ENCODE measurements around the gene RAC3.

DNA sequence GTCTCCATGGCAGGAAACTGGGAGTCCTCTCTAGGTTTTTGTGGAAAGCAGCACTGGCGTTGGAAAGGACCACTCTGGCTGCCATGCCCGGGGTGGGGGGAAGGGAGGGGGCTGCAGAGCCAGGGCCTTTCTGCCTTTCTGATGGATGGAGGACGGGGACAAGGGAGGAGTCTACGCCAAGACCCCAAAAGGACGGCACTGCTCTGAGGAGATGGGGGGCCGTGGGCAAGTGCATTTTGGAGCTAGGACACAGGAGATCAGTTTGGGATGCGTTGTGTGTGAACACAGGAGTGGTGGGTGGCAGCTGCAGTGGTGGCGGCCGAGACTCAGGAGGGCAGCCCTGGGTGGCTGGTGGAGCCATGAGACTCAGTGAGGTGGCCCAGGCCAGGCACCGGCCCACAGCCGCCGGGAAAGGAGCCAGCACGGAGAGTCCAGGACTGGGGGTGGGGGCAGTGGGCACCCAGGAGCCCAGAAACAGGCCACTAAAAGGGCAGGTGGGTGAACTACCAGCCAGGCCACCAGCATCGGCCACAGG lies 10.8 kb upstream of the RAC3 start:
- TF ChIP-seq EZH2phosphoT487 (IDR thresholded peaks at IDR 0.05; ENCODE audit: low read depth, severe bottlenecking, unreplicated experiment) (no peak), EZH2 (IDR thresholded peaks at IDR 0.05; ENCODE audit: borderline replicate concordance) (no peak)
- TF ChIP-seq, protein P1, sequence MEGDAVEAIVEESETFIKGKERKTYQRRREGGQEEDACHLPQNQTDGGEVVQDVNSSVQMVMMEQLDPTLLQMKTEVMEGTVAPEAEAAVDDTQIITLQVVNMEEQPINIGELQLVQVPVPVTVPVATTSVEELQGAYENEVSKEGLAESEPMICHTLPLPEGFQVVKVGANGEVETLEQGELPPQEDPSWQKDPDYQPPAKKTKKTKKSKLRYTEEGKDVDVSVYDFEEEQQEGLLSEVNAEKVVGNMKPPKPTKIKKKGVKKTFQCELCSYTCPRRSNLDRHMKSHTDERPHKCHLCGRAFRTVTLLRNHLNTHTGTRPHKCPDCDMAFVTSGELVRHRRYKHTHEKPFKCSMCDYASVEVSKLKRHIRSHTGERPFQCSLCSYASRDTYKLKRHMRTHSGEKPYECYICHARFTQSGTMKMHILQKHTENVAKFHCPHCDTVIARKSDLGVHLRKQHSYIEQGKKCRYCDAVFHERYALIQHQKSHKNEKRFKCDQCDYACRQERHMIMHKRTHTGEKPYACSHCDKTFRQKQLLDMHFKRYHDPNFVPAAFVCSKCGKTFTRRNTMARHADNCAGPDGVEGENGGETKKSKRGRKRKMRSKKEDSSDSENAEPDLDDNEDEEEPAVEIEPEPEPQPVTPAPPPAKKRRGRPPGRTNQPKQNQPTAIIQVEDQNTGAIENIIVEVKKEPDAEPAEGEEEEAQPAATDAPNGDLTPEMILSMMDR (IDR thresholded peaks at IDR 0.05; ENCODE audit: poor library complexity): no peak
